Peyer's patch (tissue), 4 donors: Measurements from ENCODE around the gene SACS.

Experiments
- CTCF ChIP-seq, 6 experiments: fragments of 450-650 bp in 4 of 6; fragments of 200-600 bp in 2 of 6; sonication (generic) in 1 of 6; IDR thresholded peaks; one replicate each; pipeline ENCODE4 v1.5.1; 2017 to 2019; ENCODE audit warnings: antibody characterized with exemption in 6 of 6, mild to moderate bottlenecking in 3 of 6, moderate library complexity in 1 of 6
- POLR2A ChIP-seq, 2 donors: fragments of 450-650 bp; IDR thresholded peaks; one replicate each; pipeline ENCODE4 v1.5.1; 2017; ENCODE audit warnings: antibody characterized with exemption in 2 of 2, mild to moderate bottlenecking in 2 of 2, moderate library complexity in 2 of 2

DNA sequence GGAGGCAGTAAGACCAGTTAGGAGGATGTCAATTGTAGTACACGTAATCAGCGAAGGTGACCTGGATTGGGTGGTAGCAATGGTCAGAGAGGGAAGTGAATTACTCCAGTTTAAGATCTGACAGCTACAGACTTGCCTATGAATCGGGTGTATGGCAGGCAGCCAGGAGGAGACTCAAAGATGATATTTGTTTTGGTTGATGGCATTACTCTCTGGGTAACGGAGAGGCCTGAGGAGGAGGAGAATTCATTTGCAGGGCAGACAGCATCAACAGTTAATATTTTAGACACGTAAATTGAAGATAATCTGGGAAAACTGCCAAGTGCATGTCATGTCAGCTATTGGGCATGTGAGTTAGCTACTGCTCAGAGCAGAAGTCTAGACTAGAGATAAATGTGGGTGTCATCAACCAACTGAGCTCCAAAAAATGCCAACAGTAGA is 143.6 kb downstream of the SACS start:
- no peak for TF ChIP-seq CTCF (IDR thresholded peaks at IDR 0.05)
- TF ChIP-seq POLR2A (IDR thresholded peaks at IDR 0.05): no peak
